Measurements from ENCODE around the gene RTKN.
A peak's percentile ranks its signal among the peaks of the same experiment; 100 is the strongest.

The RTKN gene

GRCh38 chr2:74414441-74414840 is 27.3 kb downstream of the RTKN start:
- TF ChIP-seq, protein P1, sequence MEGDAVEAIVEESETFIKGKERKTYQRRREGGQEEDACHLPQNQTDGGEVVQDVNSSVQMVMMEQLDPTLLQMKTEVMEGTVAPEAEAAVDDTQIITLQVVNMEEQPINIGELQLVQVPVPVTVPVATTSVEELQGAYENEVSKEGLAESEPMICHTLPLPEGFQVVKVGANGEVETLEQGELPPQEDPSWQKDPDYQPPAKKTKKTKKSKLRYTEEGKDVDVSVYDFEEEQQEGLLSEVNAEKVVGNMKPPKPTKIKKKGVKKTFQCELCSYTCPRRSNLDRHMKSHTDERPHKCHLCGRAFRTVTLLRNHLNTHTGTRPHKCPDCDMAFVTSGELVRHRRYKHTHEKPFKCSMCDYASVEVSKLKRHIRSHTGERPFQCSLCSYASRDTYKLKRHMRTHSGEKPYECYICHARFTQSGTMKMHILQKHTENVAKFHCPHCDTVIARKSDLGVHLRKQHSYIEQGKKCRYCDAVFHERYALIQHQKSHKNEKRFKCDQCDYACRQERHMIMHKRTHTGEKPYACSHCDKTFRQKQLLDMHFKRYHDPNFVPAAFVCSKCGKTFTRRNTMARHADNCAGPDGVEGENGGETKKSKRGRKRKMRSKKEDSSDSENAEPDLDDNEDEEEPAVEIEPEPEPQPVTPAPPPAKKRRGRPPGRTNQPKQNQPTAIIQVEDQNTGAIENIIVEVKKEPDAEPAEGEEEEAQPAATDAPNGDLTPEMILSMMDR (IDR thresholded peaks at IDR 0.05): no peak
- H3K4me3 ChIP-seq: peak overlapping the region; percentile 76
- DNase-seq (ENCODE audit: low spot score): no peak
- peak overlapping the region; percentile 47 to 73 for H3K27ac ChIP-seq

GRCh38 chr2:74413001-74413698 is 28.6 kb downstream of the RTKN start:
- Histone ChIP-seq H3K4me3 (no peak overlapping the region), H3K27ac (no peak overlapping the region)
- TF ChIP-seq, protein P1 (IDR thresholded peaks at IDR 0.05): no peak
- DNase-seq (ENCODE audit: low spot score): no peak

- no peak overlapping the region for H3K4me3 ChIP-seq
- no peak overlapping the region for H3K27ac ChIP-seq
- DNase-seq (ENCODE audit: low spot score): no peak
- TF ChIP-seq, protein P1 (IDR thresholded peaks at IDR 0.05): no peak
These were observed 34.1 kb downstream of the RTKN start for GRCh38 chr2:74407682-74408081.

GRCh38 chr2:74406035-74406434 is 35.7 kb downstream of the RTKN start:
- TF ChIP-seq, protein P1 (IDR thresholded peaks at IDR 0.05): no peak
- Histone ChIP-seq H3K27ac (no peak overlapping the region), H3K4me3 (no peak overlapping the region)
- no peak for DNase-seq (ENCODE audit: low spot score)

GRCh38 chr2:74401891-74402290 is 39.8 kb downstream of the RTKN start:
- TF ChIP-seq, protein P1 (IDR thresholded peaks at IDR 0.05): no peak
- no peak for DNase-seq (ENCODE audit: low spot score)
- Histone ChIP-seq H3K27ac (no peak overlapping the region), H3K4me3 (no peak overlapping the region)

DNA sequence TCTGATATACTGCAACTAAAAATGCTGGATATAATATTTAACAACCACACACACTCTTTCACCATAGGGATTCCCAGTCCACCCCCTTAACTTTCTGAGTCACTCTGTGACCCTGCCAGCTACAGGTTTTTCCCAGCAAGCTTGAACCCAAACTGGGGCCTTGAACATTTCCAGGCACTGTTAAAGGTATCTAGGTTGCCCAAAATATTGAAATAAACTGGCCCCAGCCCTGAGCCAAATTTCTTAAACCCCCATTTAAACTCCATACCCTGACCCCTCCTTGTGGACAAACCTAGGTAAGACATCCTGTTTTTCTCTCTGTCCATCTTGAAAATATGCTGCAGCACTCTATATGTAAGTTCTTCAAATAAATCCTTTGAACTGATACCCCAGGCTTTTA is 42.0 kb downstream of the RTKN start:
- no peak overlapping the region for H3K4me3 ChIP-seq
- H3K27ac ChIP-seq: no peak overlapping the region
- DNase-seq (ENCODE audit: low spot score): no peak
- TF ChIP-seq, protein P1 (IDR thresholded peaks at IDR 0.05): no peak

- no peak overlapping the region for H3K27ac ChIP-seq
- DNase-seq (ENCODE audit: low spot score): no peak
- TF ChIP-seq, protein P1 (IDR thresholded peaks at IDR 0.05): no peak
- no peak overlapping the region for H3K4me3 ChIP-seq
These were observed 45.6 kb downstream of the RTKN start for GRCh38 chr2:74396149-74396548.

Measured in coronary artery (tissue), 2 donors.